ENCODE results near the gene WDR70. TPM values are rescaled to one million over a fixed set of nuclear protein-coding genes. Genes with fewer than 3 reads are reported as not detected.

Gene WDR70
- total and polyA plus RNA-seq, 3 donors from 2014 or later = 25.3 to 27.6 (median 25.5) TPM

- no peak overlapping the region for H3K27ac ChIP-seq
- H3K27me3 ChIP-seq = no peaks in the 10 kb centered on the region
- no peak for DNase-seq
- TF ChIP-seq POLR2A (IDR thresholded peaks at IDR 0.05) = no peak
- TF ChIP-seq CTCF (IDR thresholded peaks at IDR 0.05) = no peak
- H3K9me3 ChIP-seq = no peaks in the 10 kb centered on the region
- H3K36me3 ChIP-seq (ENCODE audit: low read depth, missing control alignments) = no peaks in the 10 kb centered on the region
- H3K4me1 ChIP-seq = no peaks in the 10 kb centered on the region
- intact Hi-C loops (cut with DNase I; ENCODE audit: low total_unique reads) = no loop called here
- WGBS, 2 donors = 96 to 97% methylated on average over 1 of the region's 1 CpG
- H3K4me3 ChIP-seq = no peak overlapping the region
These were observed 222.0 kb downstream of the WDR70 start for GRCh38 chr5:37601163-37601562.

GRCh38 chr5:37603072-37603471 lies 224.0 kb downstream of the WDR70 start:
- Histone ChIP-seq H3K27ac (no peak overlapping the region), H3K4me1 (no peaks in the 10 kb centered on the region), H3K27me3 (no peaks in the 10 kb centered on the region), H3K9me3 (no peaks in the 10 kb centered on the region), H3K36me3 (ENCODE audit: low read depth, missing control alignments) (no peaks in the 10 kb centered on the region), H3K4me3 (no peak overlapping the region)
- intact Hi-C loops (cut with DNase I; ENCODE audit: low total_unique reads) = no loop called here
- no peak for TF ChIP-seq CTCF (IDR thresholded peaks at IDR 0.05)
- TF ChIP-seq POLR2A (IDR thresholded peaks at IDR 0.05) = no peak
- 95 to 97% methylated on average over 1 of the region's 1 CpG for WGBS, 2 donors
- no peak for DNase-seq

GRCh38 chr5:37604290-37604689 lies 225.2 kb downstream of the WDR70 start:
- Histone ChIP-seq H3K27me3 (no peaks in the 10 kb centered on the region), H3K36me3 (ENCODE audit: low read depth, missing control alignments) (no peaks in the 10 kb centered on the region), H3K4me1 (no peaks in the 10 kb centered on the region), H3K4me3 (no peak overlapping the region), H3K9me3 (no peaks in the 10 kb centered on the region), H3K27ac (no peak overlapping the region)
- 92% methylated on average over 1 of the region's 1 CpG for WGBS, 2 donors
- intact Hi-C loops (cut with DNase I; ENCODE audit: low total_unique reads) = no loop called here
- DNase-seq = no peak
- TF ChIP-seq POLR2A (IDR thresholded peaks at IDR 0.05) (no peak), CTCF (IDR thresholded peaks at IDR 0.05) (no peak)

GRCh38 chr5:37606148-37606547 lies 227.0 kb downstream of the WDR70 start:
- Histone ChIP-seq H3K27me3 (no peaks in the 10 kb centered on the region), H3K27ac (no peak overlapping the region), H3K4me1 (no peaks in the 10 kb centered on the region), H3K36me3 (ENCODE audit: low read depth, missing control alignments) (no peaks in the 10 kb centered on the region), H3K4me3 (no peak overlapping the region), H3K9me3 (no peaks in the 10 kb centered on the region)
- DNase-seq = no peak
- intact Hi-C loops (cut with DNase I; ENCODE audit: low total_unique reads) = no loop called here
- TF ChIP-seq POLR2A (IDR thresholded peaks at IDR 0.05) = no peak
- TF ChIP-seq CTCF (IDR thresholded peaks at IDR 0.05) = no peak
- WGBS, 2 donors = 84 to 86% methylated on average over 1 of the region's 1 CpG

GRCh38 chr5:37606632-37607248 lies 227.6 kb downstream of the WDR70 start:
- Histone ChIP-seq H3K27ac (no peak overlapping the region), H3K4me1 (no peaks in the 10 kb centered on the region), H3K27me3 (no peaks in the 10 kb centered on the region), H3K4me3 (no peak overlapping the region), H3K9me3 (no peaks in the 10 kb centered on the region), H3K36me3 (ENCODE audit: low read depth, missing control alignments) (no peaks in the 10 kb centered on the region)
- DNase-seq = no peak
- no peak for TF ChIP-seq CTCF (IDR thresholded peaks at IDR 0.05)
- no peak for TF ChIP-seq POLR2A (IDR thresholded peaks at IDR 0.05)
- 77 to 82% methylated on average over 2 of the region's 2 CpGs for WGBS, 2 donors
- intact Hi-C loops (cut with DNase I; ENCODE audit: low total_unique reads) = no loop called here
